Neural cell (in vitro differentiated cells): Measurements from ENCODE around the gene LSM14B. TPM values are rescaled to one million over a fixed set of nuclear protein-coding genes. Genes with fewer than 3 reads are reported as not detected.

Experiments used
- H2AFZ ChIP-seq: fragments of 200-600, 300-800 bp; sonication (generic), shearing (Covaris generic); 2 replicates; pipeline ENCODE4 v1.6.0; 2014; ENCODE audit warnings: low read depth, mild to moderate bottlenecking, antibody characterized with exemption, low read length, moderate library complexity
- H3F3A ChIP-seq: fragments of 200-600 bp; shearing (Covaris generic); 2 replicates; pipeline ENCODE4 v1.6.1; 2016; ENCODE audit warnings: mild to moderate bottlenecking, moderate library complexity, mixed read lengths, antibody characterized with exemption, low read length; ENCODE audit not compliant: insufficient read depth, poor library complexity, severe bottlenecking
- H3K27ac ChIP-seq: fragments of 200-600, 300-800 bp; sonication (generic), shearing (Covaris generic); 2 replicates; pipeline ENCODE4 v1.5.1; 2014; ENCODE audit warnings: mild to moderate bottlenecking, low read length, moderate library complexity
- H3K27me3 ChIP-seq: fragments of 300-800, 200-600 bp; sonication (generic), shearing (Covaris generic); 2 replicates; pipeline ENCODE4 v1.6.0; 2014; ENCODE audit warnings: mild to moderate bottlenecking, low read depth, low read length, moderate library complexity; ENCODE audit not compliant: insufficient read depth
- H3K36me3 ChIP-seq: fragments of 300-800, 200-600 bp; sonication (generic), shearing (Covaris generic); 2 replicates; pipeline ENCODE4 v1.5.1; 2014; ENCODE audit warnings: mild to moderate bottlenecking, antibody characterized with exemption, low read length, moderate library complexity; ENCODE audit not compliant: insufficient read depth
- H3K4me2 ChIP-seq: fragments of 300-800, 200-600 bp; sonication (generic), shearing (Covaris generic); 2 replicates; pipeline ENCODE4 v1.6.0; 2014; ENCODE audit warnings: mild to moderate bottlenecking, low read length
- H3K4me3 ChIP-seq: fragments of 300-800, 200-600 bp; sonication (generic), shearing (Covaris generic); 2 replicates; pipeline ENCODE4 v1.5.1; 2014; ENCODE audit warnings: mild to moderate bottlenecking, low read length, moderate library complexity
- H3K79me2 ChIP-seq: fragments of 200-600 bp; shearing (Covaris generic); replicated peaks from 2 replicates; pipeline ENCODE4 v1.6.0; 2014; ENCODE audit warnings: mild to moderate bottlenecking, low read length, moderate library complexity; ENCODE audit not compliant: insufficient read depth
- H3K9ac ChIP-seq: fragments of 300-800, 200-600 bp; sonication (generic), shearing (Covaris generic); 2 replicates; pipeline ENCODE4 v1.6.1; 2016; ENCODE audit warnings: mild to moderate bottlenecking, low read length, mixed read lengths
- H3K9me2 ChIP-seq: fragments of 200-600 bp; shearing (Covaris generic); 2 replicates; pipeline ENCODE4 v1.6.1; 2016; ENCODE audit warnings: mild to moderate bottlenecking, low read length, mixed read lengths; ENCODE audit not compliant: insufficient read depth
- H3K9me3 ChIP-seq: fragments of 200-600, 300-800 bp; sonication (generic), shearing (Covaris generic); 2 replicates; pipeline ENCODE4 v1.6.1; 2016; ENCODE audit warnings: mild to moderate bottlenecking, mixed run types, low read length, moderate library complexity, mixed read lengths
- H4K20me1 ChIP-seq: fragments of 200-600 bp; shearing (Covaris generic); 2 replicates; pipeline ENCODE4 v1.6.1; 2016; ENCODE audit warnings: mild to moderate bottlenecking, mixed run types; ENCODE audit not compliant: insufficient read depth
- CTCF ChIP-seq: fragments of 450-650 bp; IDR thresholded peaks from 2 replicates; pipeline ENCODE4 v1.5.1; 2014; ENCODE audit warnings: antibody characterized with exemption, mild to moderate bottlenecking, moderate library complexity; ENCODE audit not compliant: poor library complexity, severe bottlenecking
- EP300 ChIP-seq: fragments of 450-650 bp; conservative IDR thresholded peaks from 2 replicates; pipeline ENCODE4 v1.6.1; 2014; ENCODE audit warnings: antibody characterized with exemption, mild to moderate bottlenecking, moderate library complexity; ENCODE audit not compliant: poor library complexity, severe bottlenecking
- EZH2 ChIP-seq: fragments of 200-600, 300-800 bp; shearing (Covaris generic), sonication (generic); IDR thresholded peaks from 2 replicates; pipeline ENCODE4 v1.6.1; 2014; ENCODE audit warnings: antibody characterized with exemption, low read length, borderline replicate concordance, mild to moderate bottlenecking; ENCODE audit not compliant: insufficient read depth, poor library complexity, severe bottlenecking
- MXI1 ChIP-seq: fragments of 450-650 bp; conservative IDR thresholded peaks from 2 replicates; pipeline ENCODE4 v1.6.1; 2014; ENCODE audit warnings: antibody characterized with exemption, mild to moderate bottlenecking; ENCODE audit not compliant: poor library complexity, severe bottlenecking
- POLR2AphosphoS5 ChIP-seq: IDR thresholded peaks from 2 replicates; pipeline ENCODE4 v1.6.1; 2012
- RAD21 ChIP-seq: fragments of 450-650 bp; conservative IDR thresholded peaks from 2 replicates; pipeline ENCODE4 v1.6.1; 2014; ENCODE audit warnings: antibody characterized with exemption, mild to moderate bottlenecking, moderate library complexity
- REST ChIP-seq: IDR thresholded peaks from 2 replicates; pipeline ENCODE4 v1.6.1; 2012; ENCODE audit warnings: borderline replicate concordance
- SMC3 ChIP-seq: fragments of 450-650 bp; conservative IDR thresholded peaks from 2 replicates; pipeline ENCODE4 v1.6.1; 2014; ENCODE audit warnings: antibody characterized with exemption, mild to moderate bottlenecking, moderate library complexity; ENCODE audit not compliant: poor library complexity
- TAF1 ChIP-seq: IDR thresholded peaks from 2 replicates; pipeline ENCODE4 v1.6.1; 2012; ENCODE audit warnings: low read depth
- polyA plus RNA-seq: library from polyadenylated mRNA; depleted of rRNA; stranded (reverse); fragments of >200 nt; gene quantifications from 2 replicates; pipeline ENCODE4 v1.2.3, GENCODE V29; 2014

The LSM14B gene
- polyA plus RNA-seq, 1 donor from 2014 or later, result 213 TPM

- Histone ChIP-seq H3K9me2 (no peaks in the 10 kb centered on the region), H3K4me3 (no peak overlapping the region), H3K79me2 (no peaks in the 10 kb centered on the region), H2AFZ (no peak overlapping the region), H4K20me1 (no peaks in the 10 kb centered on the region), H3K27ac (no peak overlapping the region), H3K9me3 (no peaks in the 10 kb centered on the region), H3K36me3 (no peaks in the 10 kb centered on the region), H3K9ac (no peak overlapping the region), H3K4me2 (no peak overlapping the region), H3F3A (no peaks in the 10 kb centered on the region), H3K27me3 (no peaks in the 10 kb centered on the region)
- TF ChIP-seq POLR2AphosphoS5 (no peak), RAD21 (no peak), REST (no peak), EP300 (no peak), MXI1 (no peak), TAF1 (no peak), SMC3 (no peak), CTCF (no peak), EZH2 (no peak)
These were observed 35.0 kb upstream of the LSM14B start for GRCh38 chr20:62087227-62087626.

GRCh38 chr20:62087632-62088031 is 34.6 kb upstream of the LSM14B start:
- Histone ChIP-seq H3K9me3 (no peaks in the 10 kb centered on the region), H3F3A (no peaks in the 10 kb centered on the region), H3K9me2 (no peaks in the 10 kb centered on the region), H3K27me3 (no peaks in the 10 kb centered on the region), H3K36me3 (no peaks in the 10 kb centered on the region), H3K27ac (no peak overlapping the region), H2AFZ (no peak overlapping the region), H3K9ac (no peak overlapping the region), H3K4me2 (no peak overlapping the region), H3K79me2 (no peaks in the 10 kb centered on the region), H4K20me1 (no peaks in the 10 kb centered on the region), H3K4me3 (no peak overlapping the region)
- TF ChIP-seq EZH2 (no peak), SMC3 (no peak), RAD21 (no peak), POLR2AphosphoS5 (no peak), MXI1 (no peak), CTCF (no peak), EP300 (no peak), TAF1 (no peak), REST (no peak)
